HEK293T (cell line): ENCODE data around the gene ABTB1.

Experiments used
- CTCF ChIA-PET: fragments of 350-600 bp; formaldehyde crosslinking; extraction: SDS; loops from one replicate; lab custom pipeline; 2021; ENCODE audit warnings: antibody characterized with exemption, inconsistent platforms; lab: Yijun Ruan, JAX
- POLR2A ChIA-PET: fragments of 350-600 bp; formaldehyde crosslinking; extraction: SDS; loops from one replicate; lab custom pipeline; 2020; ENCODE audit warnings: antibody characterized with exemption, inconsistent platforms; lab: Yijun Ruan, JAX
- DNase-seq: peaks from one replicate; pipeline ENCODE4 v3.0.0; 2012; ENCODE audit warnings: mixed read lengths; ENCODE audit errors: extremely low spot score
- ARNT ChIP-seq: fragments of 450-650 bp; IDR thresholded peaks from 2 replicates; pipeline ENCODE4 v1.6.1; 2017; ENCODE audit warnings: mild to moderate bottlenecking
- BHLHE40 ChIP-seq: fragments of 450-650 bp; IDR thresholded peaks from 2 replicates; pipeline ENCODE4 v1.6.1; 2016; ENCODE audit warnings: mild to moderate bottlenecking, moderate library complexity, borderline replicate concordance
- CTBP1 ChIP-seq: fragments of 450-650 bp; IDR thresholded peaks from 2 replicates; pipeline ENCODE4 v1.6.1; 2016; ENCODE audit warnings: borderline replicate concordance
- ELF4 ChIP-seq: fragments of 450-650 bp; IDR thresholded peaks from 2 replicates; pipeline ENCODE4 v1.6.1; 2017; ENCODE audit warnings: antibody characterized with exemption
- FOXA1 ChIP-seq: fragments of 450-650 bp; IDR thresholded peaks from 2 replicates; pipeline ENCODE4 v1.6.1; 2016; ENCODE audit warnings: mild to moderate bottlenecking
- FOXK2 ChIP-seq: fragments of 450-650 bp; IDR thresholded peaks from 2 replicates; pipeline ENCODE4 v1.6.1; 2016; ENCODE audit warnings: mild to moderate bottlenecking
- FOXM1 ChIP-seq: fragments of 450-650 bp; IDR thresholded peaks from 2 replicates; pipeline ENCODE4 v1.6.1; 2017; ENCODE audit warnings: mild to moderate bottlenecking, borderline replicate concordance
- HDGF ChIP-seq: fragments of 450-650 bp; IDR thresholded peaks from 2 replicates; pipeline ENCODE4 v1.6.1; 2017; ENCODE audit warnings: antibody characterized with exemption, borderline replicate concordance
- L3MBTL2 ChIP-seq: fragments of 450-650 bp; conservative IDR thresholded peaks from 2 replicates; pipeline ENCODE4 v1.6.1; 2016; ENCODE audit warnings: mild to moderate bottlenecking
- LEF1 ChIP-seq: fragments of 450-650 bp; IDR thresholded peaks from 2 replicates; pipeline ENCODE4 v1.6.1; 2017; ENCODE audit warnings: mild to moderate bottlenecking, borderline replicate concordance
- NFRKB ChIP-seq: fragments of 450-650 bp; IDR thresholded peaks from 2 replicates; pipeline ENCODE4 v1.6.1; 2016; ENCODE audit warnings: mild to moderate bottlenecking, moderate library complexity
- PKNOX1 ChIP-seq: fragments of 450-650 bp; IDR thresholded peaks from 2 replicates; pipeline ENCODE4 v1.6.1; 2016
- SP1 ChIP-seq: fragments of 450-650 bp; IDR thresholded peaks from 2 replicates; pipeline ENCODE4 v1.6.1; 2017
- SUZ12 ChIP-seq: fragments of 450-650 bp; IDR thresholded peaks from 2 replicates; pipeline ENCODE4 v1.6.1; 2016; ENCODE audit warnings: mild to moderate bottlenecking
- TARDBP ChIP-seq: fragments of 450-650 bp; IDR thresholded peaks from 2 replicates; pipeline ENCODE4 v1.6.1; 2016
- ZNF384 ChIP-seq: fragments of 450-650 bp; IDR thresholded peaks from 2 replicates; pipeline ENCODE4 v1.6.1; 2016

Gene ABTB1

GRCh38 chr3:127658234-127658633 is 14.5 kb upstream of the ABTB1 start:
- no peak for TF ChIP-seq HDGF
- TF ChIP-seq SP1 = no peak
- no peak for TF ChIP-seq L3MBTL2
- no peak for TF ChIP-seq NFRKB
- TF ChIP-seq LEF1 = no peak
- TF ChIP-seq FOXM1 = no peak
- no peak for TF ChIP-seq SUZ12
- no peak for TF ChIP-seq PKNOX1
- TF ChIP-seq FOXA1 = no peak
- no peak for TF ChIP-seq ZNF384
- no peak for TF ChIP-seq CTBP1
- no peak for TF ChIP-seq ELF4
- ChIA-PET POLR2A (no interaction called here), CTCF (interaction anchor here (0.7 kb wide), 1 partner anchor 38 kb away, joined by 3 read pairs; no protein-coding TSS in a partner anchor)
- DNase-seq = no peak

- POLR2A ChIA-PET = no interaction called here
- CTCF ChIA-PET = no interaction called here
- DNase-seq = no peak
- TF ChIP-seq ZNF384 (no peak), LEF1 (no peak), FOXK2 (no peak), PKNOX1 (no peak), CTBP1 (no peak), BHLHE40 (no peak), TARDBP (no peak), ARNT (no peak), HDGF (no peak), SUZ12 (no peak), L3MBTL2 (no peak), NFRKB (no peak), ELF4 (no peak), SP1 (no peak), FOXA1 (no peak), FOXM1 (no peak)
Observed at GRCh38 chr3:127660621-127661251, 12.0 kb upstream of the ABTB1 start.

GRCh38 chr3:127661600-127661999 is 11.2 kb upstream of the ABTB1 start:
- DNase-seq = no peak
- ChIA-PET CTCF (no interaction called here), POLR2A (no interaction called here)
- TF ChIP-seq BHLHE40 (no peak), ELF4 (no peak), ZNF384 (no peak), FOXM1 (no peak), SUZ12 (no peak), FOXA1 (no peak), L3MBTL2 (no peak)

GRCh38 chr3:127662001-127662469 is 10.7 kb upstream of the ABTB1 start:
- DNase-seq = no peak
- TF ChIP-seq FOXA1 = no peak
- no peak for TF ChIP-seq FOXM1
- no peak for TF ChIP-seq ARNT
- TF ChIP-seq PKNOX1 = no peak
- TF ChIP-seq LEF1 = no peak
- TF ChIP-seq SP1 = no peak
- no peak for TF ChIP-seq TARDBP
- TF ChIP-seq HDGF = no peak
- no peak for TF ChIP-seq L3MBTL2
- TF ChIP-seq SUZ12 = no peak
- TF ChIP-seq ZNF384 = no peak
- TF ChIP-seq BHLHE40 = no peak
- no peak for TF ChIP-seq FOXK2
- POLR2A ChIA-PET = no interaction called here
- CTCF ChIA-PET = interaction anchor here (0.6 kb wide), 1 partner anchor 18 kb away, joined by 4 read pairs; no protein-coding TSS in a partner anchor

GRCh38 chr3:127663151-127663550 is 9.6 kb upstream of the ABTB1 start:
- CTCF ChIA-PET = no interaction called here
- no peak for TF ChIP-seq HDGF
- TF ChIP-seq SUZ12 = no peak
- TF ChIP-seq ELF4 = no peak
- TF ChIP-seq PKNOX1 = no peak
- TF ChIP-seq TARDBP = no peak
- no peak for TF ChIP-seq SP1
- no peak for TF ChIP-seq FOXM1
- no peak for TF ChIP-seq ZNF384
- no peak for TF ChIP-seq FOXA1
- no peak for TF ChIP-seq ARNT
- TF ChIP-seq NFRKB = no peak
- no peak for TF ChIP-seq CTBP1
- TF ChIP-seq LEF1 = no peak
- TF ChIP-seq FOXK2 = no peak
- TF ChIP-seq BHLHE40 = no peak
- no peak for TF ChIP-seq L3MBTL2
- DNase-seq = no peak
- POLR2A ChIA-PET = no interaction called here
